ENCODE data around the gene MTCL3.

Gene MTCL3

GRCh38 chr6:127515234-127515793 lies 3.8 kb downstream of the MTCL3 start:
- DNase-seq (ENCODE audit: low read depth), result no peak

GRCh38 chr6:127514773-127515227 lies 4.3 kb downstream of the MTCL3 start:
- peak; percentile 33 for DNase-seq (ENCODE audit: low read depth)

- DNase-seq (ENCODE audit: low read depth), result no peak
These were observed 4.9 kb downstream of the MTCL3 start for GRCh38 chr6:127514179-127514772.

GRCh38 chr6:127513425-127513824 lies 5.7 kb downstream of the MTCL3 start:
- DNase-seq (ENCODE audit: low read depth), result no peak

GRCh38 chr6:127510876-127511275 lies 8.3 kb downstream of the MTCL3 start:
- DNase-seq (ENCODE audit: low read depth), result no peak

GRCh38 chr6:127506894-127507293 lies 12.2 kb downstream of the MTCL3 start:
- DNase-seq (ENCODE audit: low read depth), result no peak

- DNase-seq (ENCODE audit: low read depth), result no peak
These were observed 16.1 kb downstream of the MTCL3 start for GRCh38 chr6:127503022-127503421.

- DNase-seq (ENCODE audit: low read depth), result no peak
These were observed 21.7 kb downstream of the MTCL3 start for GRCh38 chr6:127497410-127497809.

GRCh38 chr6:127496471-127496870 lies 22.7 kb downstream of the MTCL3 start:
- DNase-seq (ENCODE audit: low read depth), result no peak

GRCh38 chr6:127494240-127494767 lies 24.8 kb downstream of the MTCL3 start:
- no peak for DNase-seq (ENCODE audit: low read depth)

GRCh38 chr6:127489248-127489647 lies 29.9 kb downstream of the MTCL3 start:
- no peak for DNase-seq (ENCODE audit: low read depth)

- no peak for DNase-seq (ENCODE audit: low read depth)
These were observed 32.2 kb downstream of the MTCL3 start for GRCh38 chr6:127486934-127487333.

- no peak for DNase-seq (ENCODE audit: low read depth)
These were observed 34.8 kb downstream of the MTCL3 start for GRCh38 chr6:127484212-127484863.

- DNase-seq (ENCODE audit: low read depth), result no peak
These were observed 35.6 kb downstream of the MTCL3 start for GRCh38 chr6:127483399-127484055.

- no peak for DNase-seq (ENCODE audit: low read depth)
These were observed 36.8 kb downstream of the MTCL3 start for GRCh38 chr6:127482325-127482724.

- DNase-seq (ENCODE audit: low read depth), result no peak
These were observed 37.5 kb downstream of the MTCL3 start for GRCh38 chr6:127481628-127482027.

- DNase-seq (ENCODE audit: low read depth), result no peak
These were observed 38.0 kb downstream of the MTCL3 start for GRCh38 chr6:127481111-127481510.

GRCh38 chr6:127477658-127478057 lies 41.5 kb downstream of the MTCL3 start:
- DNase-seq (ENCODE audit: low read depth), result no peak

GRCh38 chr6:127475823-127476176 lies 43.3 kb downstream of the MTCL3 start:
- DNase-seq (ENCODE audit: low read depth), result no peak

GRCh38 chr6:127475135-127475822 lies 43.9 kb downstream of the MTCL3 start:
- DNase-seq (ENCODE audit: low read depth), result no peak

GRCh38 chr6:127471379-127472255 lies 47.5 kb downstream of the MTCL3 start:
- DNase-seq (ENCODE audit: low read depth), result no peak

All from T follicular helper cell (primary cell).